GM12872 (cell line): Measurements from ENCODE around the gene ZBTB38.

ENCODE experiments used
- TF ChIP-seq, protein P1 (sequence below): IDR thresholded peaks from 3 replicates; pipeline ENCODE4 v1.5.1; 2011; ENCODE audit warnings: low read depth, mild to moderate bottlenecking, low read length, moderate library complexity; ENCODE audit not compliant: insufficient read depth

The ZBTB38 gene

DNA sequence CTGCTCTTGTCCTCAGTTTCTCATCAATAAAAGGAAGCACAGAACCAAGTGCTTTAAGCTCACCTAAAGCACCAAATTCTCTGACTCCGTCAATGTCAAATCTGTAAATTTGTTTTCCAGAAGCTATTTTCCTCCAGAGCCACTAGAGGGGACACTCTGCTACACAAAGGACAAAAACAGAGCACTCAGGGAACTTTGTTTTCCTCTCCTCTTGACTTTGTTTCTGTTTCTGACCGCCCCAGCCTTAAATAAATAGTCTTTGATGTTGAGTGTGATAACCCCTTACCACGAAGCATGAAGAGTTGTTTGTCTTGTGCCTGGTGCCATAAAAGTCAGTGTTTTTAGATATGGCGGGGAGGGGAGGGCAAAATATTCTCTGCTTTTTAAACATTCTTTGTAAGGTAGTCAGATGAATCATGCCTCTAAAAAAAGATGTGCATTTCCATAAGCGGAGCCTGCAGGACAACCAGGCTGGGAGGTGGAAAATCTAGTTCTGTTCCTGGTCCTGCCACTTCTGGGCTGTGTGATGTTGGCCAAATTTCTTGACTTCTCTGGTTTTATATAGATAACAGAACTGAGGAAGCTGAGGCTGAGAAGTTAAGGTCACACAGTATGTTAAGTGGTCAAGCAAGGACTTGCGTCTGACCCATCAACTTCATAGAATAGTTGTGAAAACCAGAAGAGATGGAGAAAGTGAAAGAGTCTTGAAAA is 7.3 kb upstream of the ZBTB38 start:
- TF ChIP-seq, protein P1, sequence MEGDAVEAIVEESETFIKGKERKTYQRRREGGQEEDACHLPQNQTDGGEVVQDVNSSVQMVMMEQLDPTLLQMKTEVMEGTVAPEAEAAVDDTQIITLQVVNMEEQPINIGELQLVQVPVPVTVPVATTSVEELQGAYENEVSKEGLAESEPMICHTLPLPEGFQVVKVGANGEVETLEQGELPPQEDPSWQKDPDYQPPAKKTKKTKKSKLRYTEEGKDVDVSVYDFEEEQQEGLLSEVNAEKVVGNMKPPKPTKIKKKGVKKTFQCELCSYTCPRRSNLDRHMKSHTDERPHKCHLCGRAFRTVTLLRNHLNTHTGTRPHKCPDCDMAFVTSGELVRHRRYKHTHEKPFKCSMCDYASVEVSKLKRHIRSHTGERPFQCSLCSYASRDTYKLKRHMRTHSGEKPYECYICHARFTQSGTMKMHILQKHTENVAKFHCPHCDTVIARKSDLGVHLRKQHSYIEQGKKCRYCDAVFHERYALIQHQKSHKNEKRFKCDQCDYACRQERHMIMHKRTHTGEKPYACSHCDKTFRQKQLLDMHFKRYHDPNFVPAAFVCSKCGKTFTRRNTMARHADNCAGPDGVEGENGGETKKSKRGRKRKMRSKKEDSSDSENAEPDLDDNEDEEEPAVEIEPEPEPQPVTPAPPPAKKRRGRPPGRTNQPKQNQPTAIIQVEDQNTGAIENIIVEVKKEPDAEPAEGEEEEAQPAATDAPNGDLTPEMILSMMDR = peak; percentile 82

- TF ChIP-seq, protein P1 = no peak
Measured at GRCh38 chr3:141362736-141363135, 5.6 kb upstream of the ZBTB38 start.

DNA sequence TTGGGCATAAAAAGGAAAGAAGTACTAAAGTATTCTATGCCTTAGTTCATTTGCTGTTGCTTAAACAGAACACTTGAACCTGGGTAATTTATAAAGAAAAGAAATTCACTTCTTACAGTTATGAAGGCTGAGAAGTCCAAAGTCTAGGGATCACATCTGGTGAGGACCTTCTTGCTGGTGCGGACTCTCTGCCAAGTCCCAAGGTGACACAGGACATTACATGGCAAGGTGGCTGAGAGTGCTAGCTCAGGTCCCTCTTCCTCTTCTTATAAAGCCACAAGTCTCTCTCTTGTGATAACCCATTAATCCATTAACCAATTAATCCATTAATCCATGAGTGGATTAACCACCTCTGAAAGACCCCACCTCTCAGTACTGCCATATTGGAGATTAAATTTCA is 3.1 kb upstream of the ZBTB38 start:
- TF ChIP-seq, protein P1 = no peak

GRCh38 chr3:141366285-141367037 is 1.8 kb upstream of the ZBTB38 start:
- TF ChIP-seq, protein P1 = no peak

DNA sequence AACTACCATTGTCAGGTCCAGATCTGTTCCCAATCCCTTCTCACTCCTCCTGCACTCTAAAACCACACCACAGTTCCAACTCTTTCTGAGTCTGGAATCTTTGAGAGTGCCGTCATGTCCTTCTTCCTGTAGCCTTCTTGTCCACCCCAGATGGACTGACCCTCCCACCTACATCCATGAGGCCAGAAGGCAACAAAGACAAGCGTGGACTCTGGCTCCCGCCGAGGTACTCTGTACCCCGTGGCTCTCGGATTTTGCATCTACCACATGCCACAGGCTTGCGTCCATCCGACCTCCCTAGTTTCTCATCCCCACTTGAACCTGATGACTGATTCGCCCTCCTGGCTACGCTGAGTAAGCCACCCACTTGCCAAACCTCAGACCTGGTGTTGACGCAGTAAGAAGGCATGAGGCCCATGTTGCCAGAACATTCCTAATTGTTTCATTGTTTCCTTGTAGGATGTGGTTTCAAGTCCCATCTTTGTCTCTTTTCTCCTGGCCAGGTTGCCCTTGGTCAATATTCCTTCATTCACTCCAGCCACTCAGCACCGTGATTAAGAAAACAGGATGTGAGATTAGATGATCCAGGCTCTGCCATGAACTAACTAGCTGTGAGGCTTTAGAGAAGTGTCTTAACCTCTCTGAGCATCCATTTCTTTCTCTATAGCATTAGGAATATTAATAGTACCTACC is 1.1 kb upstream of the ZBTB38 start:
- TF ChIP-seq, protein P1 = no peak

GRCh38 chr3:141368925-141369794 is 856 bp downstream of the ZBTB38 start:
- TF ChIP-seq, protein P1 = no peak
